Suprapubic skin (tissue), 4 donors: ENCODE data around the gene USP35. TPM values are rescaled to one million over a fixed set of nuclear protein-coding genes. Genes with fewer than 3 reads are reported as not detected.

Experiments used
- DNase-seq, 2 donors: peaks; one replicate each; pipeline ENCODE4 v3.0.0-alpha.2; 2019; ENCODE audit warnings: low spot score in 2 of 2
- H3K27ac ChIP-seq: fragments of 200-600 bp; sonication (generic); one replicate; pipeline ENCODE4 v1.5.1; 2019
- H3K27me3 ChIP-seq: fragments of 200-600 bp; sonication (generic); one replicate; pipeline ENCODE4 v1.5.1; 2019
- H3K36me3 ChIP-seq: fragments of 200-600 bp; sonication (generic); one replicate; pipeline ENCODE4 v1.5.1; 2019
- H3K4me1 ChIP-seq: fragments of 200-600 bp; sonication (generic); one replicate; pipeline ENCODE4 v1.5.1; 2019
- H3K4me3 ChIP-seq: fragments of 200-600 bp; sonication (generic); one replicate; pipeline ENCODE4 v1.5.1; 2019; ENCODE audit warnings: mild to moderate bottlenecking
- H3K9me3 ChIP-seq: fragments of 200-600 bp; sonication (generic); one replicate; pipeline ENCODE4 v1.5.1; 2019
- EP300 ChIP-seq: sonication (generic); formaldehyde crosslinking; IDR thresholded peaks from one replicate; pipeline ENCODE4 v1.6.1; 2017; ENCODE audit warnings: antibody characterized with exemption
- POLR2A ChIP-seq, 2 donors: fragments of 450-650 bp; IDR thresholded peaks; one replicate each; pipeline ENCODE4 v1.6.1; 2017; ENCODE audit warnings: antibody characterized with exemption in 2 of 2, mild to moderate bottlenecking in 2 of 2, moderate library complexity in 2 of 2
- POLR2AphosphoS5 ChIP-seq, 3 donors: sonication (generic); formaldehyde crosslinking; IDR thresholded peaks; one replicate each; pipeline ENCODE4 v1.6.1; 2017; ENCODE audit warnings: antibody characterized with exemption in 3 of 3
- WGBS: methylation state at CpG from one replicate; pipeline ENCODE4 v1.1.5; 2018; 5-methylcytosine and 5-hydroxymethylcytosine counted together
- total RNA-seq, 4 donors: library from RNA; depleted of rRNA; stranded (reverse); fragments of >200 nt; gene quantifications; one replicate each; pipeline ENCODE4 v1.1.0, GENCODE V29; 2016
- TF ChIP-seq, protein P1 (sequence below), 2 donors: fragments of 200-600 bp in 1 of 2; fragments of 450-650 bp in 1 of 2; sonication (generic) in 1 of 2; IDR thresholded peaks; one replicate each; pipeline ENCODE4 v1.5.1; 2016 to 2019; ENCODE audit warnings: antibody characterized with exemption in 2 of 2, mild to moderate bottlenecking in 1 of 2, moderate library complexity in 1 of 2

Gene USP35
- total RNA-seq = 1 to 10 TPM; 2.3 to 9.6 (median 5.6) TPM

DNA sequence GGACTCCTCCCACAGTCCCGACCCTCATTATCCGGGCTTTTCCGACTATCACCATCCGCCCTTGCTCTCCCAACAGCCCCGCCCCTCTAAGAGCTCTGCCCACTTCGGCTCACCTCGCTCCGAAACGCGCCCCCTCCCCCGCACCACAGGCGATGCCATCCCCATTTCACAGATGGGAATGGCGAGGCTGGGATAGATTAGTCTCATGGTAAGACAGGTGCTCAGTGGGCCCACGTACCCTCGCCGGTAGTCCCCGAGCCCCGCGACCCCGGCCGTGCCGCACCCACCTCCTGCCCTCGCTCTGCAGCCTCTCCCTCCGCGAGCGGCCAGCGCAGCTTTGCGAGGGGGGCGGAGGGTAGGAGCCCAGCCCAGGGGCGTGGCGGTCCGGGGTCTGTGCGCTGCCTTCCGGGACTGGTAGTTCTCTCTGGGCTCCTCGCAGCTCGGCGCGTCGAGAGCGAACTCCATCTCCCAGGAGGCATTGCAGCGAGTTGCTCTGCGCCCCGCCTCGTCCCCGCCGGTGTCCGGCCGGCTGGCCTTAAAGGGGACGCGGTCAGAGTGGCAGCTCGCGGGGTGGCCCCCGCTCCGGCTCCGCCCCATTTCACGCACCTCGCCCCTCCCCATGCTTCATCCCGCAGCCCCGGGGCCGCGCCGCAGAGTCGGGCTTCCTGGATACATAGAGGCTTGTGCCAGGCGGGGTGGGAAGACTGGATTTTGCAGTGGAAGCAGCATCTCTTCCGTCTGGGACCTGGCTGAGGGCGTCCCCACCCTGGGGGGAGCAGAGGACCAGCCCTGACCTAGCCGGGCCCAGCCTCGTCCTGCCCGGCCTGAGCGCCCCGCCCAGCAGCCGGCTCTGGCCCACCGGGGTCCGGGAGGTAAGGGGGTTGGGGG lies at the start of gene USP35, which contains the start of gene KCTD21:
TSS of gene USP35 (plus strand) at position 634 of the 888 bp plus-strand sequence. CDS start 7,327 bp downstream, outside the sequence.
TSS of gene KCTD21 (minus strand) at position 341 of the 888 bp plus-strand sequence. CDS start 14,072 bp downstream, outside the sequence.
- DNase-seq = peak; percentile 96 to 98
- Histone ChIP-seq H3K9me3 (no peaks in the 10 kb centered on the region), H3K27me3 (no peaks in the 10 kb centered on the region), H3K4me1 (peaks cover 31% of the 10 kb centered on the region), H3K36me3 (no peaks in the 10 kb centered on the region), H3K4me3 (peak within 1 kb of the TSS; percentile 66), H3K27ac (peak within 1 kb of the TSS; percentile 40)
- WGBS = under 1% methylated on average over 41 of the region's 74 CpGs
- TF ChIP-seq, protein P1, sequence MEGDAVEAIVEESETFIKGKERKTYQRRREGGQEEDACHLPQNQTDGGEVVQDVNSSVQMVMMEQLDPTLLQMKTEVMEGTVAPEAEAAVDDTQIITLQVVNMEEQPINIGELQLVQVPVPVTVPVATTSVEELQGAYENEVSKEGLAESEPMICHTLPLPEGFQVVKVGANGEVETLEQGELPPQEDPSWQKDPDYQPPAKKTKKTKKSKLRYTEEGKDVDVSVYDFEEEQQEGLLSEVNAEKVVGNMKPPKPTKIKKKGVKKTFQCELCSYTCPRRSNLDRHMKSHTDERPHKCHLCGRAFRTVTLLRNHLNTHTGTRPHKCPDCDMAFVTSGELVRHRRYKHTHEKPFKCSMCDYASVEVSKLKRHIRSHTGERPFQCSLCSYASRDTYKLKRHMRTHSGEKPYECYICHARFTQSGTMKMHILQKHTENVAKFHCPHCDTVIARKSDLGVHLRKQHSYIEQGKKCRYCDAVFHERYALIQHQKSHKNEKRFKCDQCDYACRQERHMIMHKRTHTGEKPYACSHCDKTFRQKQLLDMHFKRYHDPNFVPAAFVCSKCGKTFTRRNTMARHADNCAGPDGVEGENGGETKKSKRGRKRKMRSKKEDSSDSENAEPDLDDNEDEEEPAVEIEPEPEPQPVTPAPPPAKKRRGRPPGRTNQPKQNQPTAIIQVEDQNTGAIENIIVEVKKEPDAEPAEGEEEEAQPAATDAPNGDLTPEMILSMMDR (IDR thresholded peaks at IDR 0.05) = no peak
- TF ChIP-seq EP300 (no peak), POLR2AphosphoS5 (IDR thresholded peaks at IDR 0.05) (peak in 2 of 3 donors; percentile 37 to 97), POLR2A (IDR thresholded peaks at IDR 0.05) (peak in 1 of 2 donors; percentile 30)

DNA sequence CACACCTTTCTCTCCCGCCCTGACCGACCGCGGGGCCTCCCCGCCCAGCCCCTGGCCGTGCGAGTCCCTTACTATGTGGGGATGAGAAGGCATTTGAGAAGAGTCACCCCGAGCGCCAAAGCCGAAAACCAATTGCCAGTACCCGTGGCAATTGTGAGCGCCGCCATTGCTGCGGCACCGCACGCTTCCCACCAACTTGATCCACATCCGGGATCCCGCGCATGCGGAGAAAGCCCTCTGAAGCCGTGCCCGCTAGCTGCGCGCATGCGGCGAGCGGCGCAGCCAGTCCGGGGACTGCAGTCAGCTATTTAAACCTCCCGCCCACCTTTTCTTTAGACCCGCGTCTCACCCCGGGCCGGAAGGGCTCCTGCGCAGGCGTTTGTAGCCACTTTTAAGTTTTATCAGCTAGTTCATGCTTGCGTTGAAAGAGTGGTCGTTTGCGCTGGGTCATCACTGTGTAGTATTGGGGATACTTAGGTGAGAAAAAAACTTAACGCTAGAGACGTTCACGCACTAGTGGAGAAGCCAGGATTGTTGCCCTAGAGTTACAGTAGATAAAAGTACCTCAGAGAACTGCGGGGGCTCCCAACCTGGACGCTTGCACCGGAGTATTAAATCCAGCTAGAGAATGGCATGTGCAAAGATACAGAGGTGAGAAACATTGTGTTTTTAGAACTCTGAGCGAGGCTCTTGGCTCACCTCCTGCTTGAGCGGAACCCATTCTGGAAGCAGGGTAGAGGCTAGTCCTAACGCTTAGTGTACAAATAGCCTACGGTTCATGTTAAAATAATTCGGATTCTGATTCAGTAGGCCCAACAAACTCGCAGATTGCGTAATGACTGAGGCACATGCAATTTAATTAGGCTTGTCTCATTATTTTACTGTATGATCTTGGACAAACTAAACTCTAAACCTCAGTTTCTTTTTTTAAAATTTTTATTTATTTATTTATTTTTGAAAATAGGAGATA lies 49.0 kb upstream of the USP35 start, which contains the start of gene ALG8:
TSS of gene ALG8 (minus strand) at position 205 of the 970 bp plus-strand sequence. CDS start at position 167, 38 bp downstream.
- Histone ChIP-seq H3K9me3 (no peaks in the 10 kb centered on the region), H3K27ac (peak within 1 kb of the TSS; percentile 53), H3K36me3 (no peaks in the 10 kb centered on the region), H3K4me3 (peak within 1 kb of the TSS; percentile 64), H3K4me1 (peaks cover 33% of the 10 kb centered on the region), H3K27me3 (no peaks in the 10 kb centered on the region)
- 5% methylated on average over 23 of the region's 52 CpGs for WGBS
- DNase-seq = peak; percentile 93 to 94
- TF ChIP-seq, protein P1 (IDR thresholded peaks at IDR 0.05) = no peak
- peak in 1 of 2 donors; percentile 45 for TF ChIP-seq POLR2A (IDR thresholded peaks at IDR 0.05)
- TF ChIP-seq POLR2AphosphoS5 (IDR thresholded peaks at IDR 0.05) = peak in 1 of 3 donors; percentile 13
- TF ChIP-seq EP300 = no peak

DNA sequence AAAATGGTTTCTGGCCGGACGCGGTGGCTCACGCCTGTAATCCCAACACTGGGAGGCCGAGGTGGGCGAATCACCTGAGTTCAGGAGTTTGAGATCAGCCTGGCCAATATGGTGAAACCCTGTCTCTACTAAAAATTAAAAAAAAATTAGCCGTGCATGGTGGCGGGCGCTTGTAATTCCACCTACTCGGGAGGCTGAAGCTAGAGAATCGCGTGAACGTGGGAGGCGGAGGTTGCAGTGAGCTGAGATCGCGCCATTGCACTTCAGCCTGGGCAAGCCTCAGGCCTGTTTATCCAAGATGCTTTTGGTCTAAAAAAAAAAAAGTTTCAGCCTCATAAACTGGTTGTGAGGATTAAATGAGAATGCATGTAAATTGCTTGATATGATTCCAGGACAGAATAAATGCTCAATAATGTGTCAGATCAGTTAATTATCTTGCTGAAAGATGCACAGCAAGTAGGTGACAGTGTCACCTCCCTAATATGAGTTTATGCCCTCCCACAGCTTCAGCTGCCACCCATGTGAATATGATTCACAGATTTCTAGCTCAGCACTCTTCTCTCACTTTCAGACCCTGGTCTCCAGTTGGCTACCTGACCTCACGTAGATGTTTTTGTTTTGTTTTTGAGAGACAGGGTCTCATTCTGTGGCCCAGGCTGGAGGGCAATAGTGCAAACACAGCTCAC lies 48.2 kb upstream of the USP35 start:
- H3K9me3 ChIP-seq = no peaks in the 10 kb centered on the region
- no peak for TF ChIP-seq POLR2AphosphoS5 (IDR thresholded peaks at IDR 0.05)
- TF ChIP-seq POLR2A (IDR thresholded peaks at IDR 0.05) = no peak
- TF ChIP-seq EP300 = no peak
- TF ChIP-seq, protein P1 (IDR thresholded peaks at IDR 0.05) = no peak
- no peaks in the 10 kb centered on the region for H3K36me3 ChIP-seq
- H3K4me1 ChIP-seq = peaks cover 33% of the 10 kb centered on the region
- H3K4me3 ChIP-seq = peak overlapping the region; percentile 64
- no peaks in the 10 kb centered on the region for H3K27me3 ChIP-seq
- no peak for DNase-seq
- no peak overlapping the region for H3K27ac ChIP-seq
- WGBS = 75% methylated on average over 17 of the region's 17 CpGs

DNA sequence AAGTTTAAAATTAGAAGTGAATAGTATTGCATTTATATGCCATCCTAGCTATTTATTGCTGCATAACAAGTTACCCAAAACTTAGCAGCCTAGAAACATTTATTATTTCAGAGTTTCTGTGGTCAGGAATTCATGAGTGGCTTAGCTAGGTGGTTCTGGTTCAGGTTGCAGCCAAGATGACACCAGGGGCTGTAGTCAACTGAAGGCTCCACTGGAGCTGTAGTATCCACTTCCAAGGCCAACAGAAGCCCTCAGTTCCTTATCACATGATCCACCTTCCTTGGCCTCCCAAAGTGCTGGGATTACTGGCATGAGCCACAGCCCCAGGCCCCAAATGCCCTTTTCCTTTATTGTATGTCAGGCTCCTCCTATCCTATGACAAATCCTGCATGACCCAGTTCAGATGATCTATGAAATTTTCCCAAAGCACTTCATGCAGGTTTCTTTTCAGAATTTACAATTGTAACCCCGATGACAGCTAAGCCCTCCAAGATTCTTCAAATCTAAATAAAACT lies 43.2 kb upstream of the USP35 start:
- Histone ChIP-seq H3K4me1 (peaks cover 6% of the 10 kb centered on the region), H3K27ac (no peak overlapping the region), H3K4me3 (no peak overlapping the region), H3K9me3 (no peaks in the 10 kb centered on the region), H3K36me3 (no peaks in the 10 kb centered on the region), H3K27me3 (no peaks in the 10 kb centered on the region)
- 94% methylated on average over 1 of the region's 1 CpG for WGBS
- DNase-seq = no peak
- no peak for TF ChIP-seq POLR2A (IDR thresholded peaks at IDR 0.05)
- TF ChIP-seq, protein P1 (IDR thresholded peaks at IDR 0.05) = no peak
- no peak for TF ChIP-seq EP300
- TF ChIP-seq POLR2AphosphoS5 (IDR thresholded peaks at IDR 0.05) = no peak
